Colonic mucosa (tissue), 4 donors: ENCODE data around the gene GRHL1. TPM values are rescaled to one million over a fixed set of nuclear protein-coding genes. Genes with fewer than 3 reads are reported as not detected.

ENCODE experiments used
- DNase-seq: peaks from one replicate; pipeline ENCODE4 v3.0.0-alpha.2; 2020
- H3K27ac ChIP-seq: fragments of 200-600 bp; one replicate; pipeline ENCODE4 v1.8.0; 2021
- H3K27me3 ChIP-seq: fragments of 200-600 bp; one replicate; pipeline ENCODE4 v1.8.0; 2021
- H3K36me3 ChIP-seq: fragments of 200-600 bp; one replicate; pipeline ENCODE4 v1.8.0; 2021
- H3K4me1 ChIP-seq: fragments of 200-600 bp; one replicate; pipeline ENCODE4 v1.8.0; 2021; ENCODE audit warnings: mild to moderate bottlenecking
- H3K4me3 ChIP-seq: fragments of 200-600 bp; one replicate; pipeline ENCODE4 v1.8.0; 2021
- H3K9ac ChIP-seq, 2 donors: one replicate each; pipeline ENCODE4 v1.7.0; 2013; ENCODE audit warnings: control low read depth in 2 of 2, low read depth in 2 of 2, low read length in 2 of 2
- H3K9me3 ChIP-seq: fragments of 200-600 bp; one replicate; pipeline ENCODE4 v1.8.0; 2021
- CTCF ChIP-seq: fragments of 200-600 bp; IDR thresholded peaks from one replicate; pipeline ENCODE4 v1.8.0; 2022; ENCODE audit warnings: antibody characterized with exemption, mild to moderate bottlenecking
- intact Hi-C: fragments of 100-400 bp; cut with DNase I; formaldehyde crosslinking; loops from one replicate; pipeline ENCODE4 v1.14.1; 2022
- total RNA-seq, 2 donors: library from RNA; stranded (reverse); fragmentation: NEBNext Ultra II Directional in 1 of 2; extraction: Animal tissue kit (Norgen Biotek cat#: 25700) in 1 of 2; gene quantifications; one replicate each; pipeline ENCODE4 v1.2.1, GENCODE V29; 2021
- donor health status: healthy.
- donor health status: DM: no; HTN: no; CAD: no.
- donor health status: DM: no; HTN: no; CAD: no.

The GRHL1 gene
- total RNA-seq, 2 donors from 2014 or later: 1.6 to 1.9 TPM

- Histone ChIP-seq H3K4me1 (peaks cover 3% of the 10 kb centered on the region), H3K4me3 (no peak overlapping the region), H3K27ac (no peak overlapping the region), H3K9ac (no peak overlapping the region), H3K36me3 (no peaks in the 10 kb centered on the region), H3K27me3 (no peaks in the 10 kb centered on the region), H3K9me3 (no peaks in the 10 kb centered on the region)
- intact Hi-C loops: no loop called here
- no peak for TF ChIP-seq CTCF
- DNase-seq: no peak
Measured at GRCh38 chr2:10038716-10039115, 87.2 kb downstream of the GRHL1 start.

DNA sequence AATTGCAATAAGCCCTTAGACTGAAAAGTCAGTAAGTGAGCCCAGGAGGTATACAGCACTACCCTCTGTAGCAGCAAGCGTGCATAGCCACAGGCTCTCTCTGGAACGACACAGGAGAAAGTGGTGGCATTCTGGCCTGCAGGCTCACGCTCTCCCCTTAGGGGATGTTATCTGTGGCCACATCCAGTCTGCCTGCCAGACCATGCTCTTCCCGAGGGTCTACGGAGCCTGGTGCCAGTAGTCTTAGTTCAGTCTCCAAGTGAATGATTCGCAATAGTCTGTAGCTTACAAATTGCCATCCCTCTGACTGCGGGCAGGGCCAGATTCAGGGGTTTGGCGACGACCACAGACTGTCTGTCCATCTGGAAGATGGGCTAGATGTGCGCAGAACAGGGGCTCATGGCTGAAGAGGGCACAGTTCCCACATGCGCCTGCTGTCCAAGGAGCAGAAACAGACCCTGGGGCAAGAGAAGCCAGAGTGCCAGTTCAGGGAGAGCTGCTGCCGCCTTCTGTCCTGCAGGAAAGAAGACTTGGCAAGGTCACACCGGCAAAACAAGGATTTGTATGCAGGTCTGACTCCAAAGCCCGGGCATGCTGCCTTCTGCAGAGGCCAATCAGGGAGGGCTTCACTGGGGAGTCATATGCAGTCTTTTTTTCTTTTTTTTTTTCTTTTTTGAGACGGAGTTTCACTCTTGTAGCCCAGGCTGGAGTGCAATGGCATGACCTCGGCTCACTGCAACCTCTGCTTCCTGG is 88.3 kb downstream of the GRHL1 start:
- DNase-seq: no peak
- Histone ChIP-seq H3K4me1 (peaks cover 3% of the 10 kb centered on the region), H3K36me3 (no peaks in the 10 kb centered on the region), H3K9ac (no peak overlapping the region), H3K27ac (no peak overlapping the region), H3K27me3 (no peaks in the 10 kb centered on the region), H3K4me3 (no peak overlapping the region), H3K9me3 (no peaks in the 10 kb centered on the region)
- TF ChIP-seq CTCF: no peak
- intact Hi-C loops: no loop called here

GRCh38 chr2:10041711-10042110 is 90.2 kb downstream of the GRHL1 start:
- no peak for DNase-seq
- Histone ChIP-seq H3K9ac (peak overlapping the region in 1 of 2 donors; percentile 72), H3K4me1 (no peaks in the 10 kb centered on the region), H3K27ac (no peak overlapping the region), H3K4me3 (no peak overlapping the region), H3K36me3 (no peaks in the 10 kb centered on the region), H3K27me3 (no peaks in the 10 kb centered on the region), H3K9me3 (no peaks in the 10 kb centered on the region)
- TF ChIP-seq CTCF: no peak
- intact Hi-C loops: no loop called here

DNA sequence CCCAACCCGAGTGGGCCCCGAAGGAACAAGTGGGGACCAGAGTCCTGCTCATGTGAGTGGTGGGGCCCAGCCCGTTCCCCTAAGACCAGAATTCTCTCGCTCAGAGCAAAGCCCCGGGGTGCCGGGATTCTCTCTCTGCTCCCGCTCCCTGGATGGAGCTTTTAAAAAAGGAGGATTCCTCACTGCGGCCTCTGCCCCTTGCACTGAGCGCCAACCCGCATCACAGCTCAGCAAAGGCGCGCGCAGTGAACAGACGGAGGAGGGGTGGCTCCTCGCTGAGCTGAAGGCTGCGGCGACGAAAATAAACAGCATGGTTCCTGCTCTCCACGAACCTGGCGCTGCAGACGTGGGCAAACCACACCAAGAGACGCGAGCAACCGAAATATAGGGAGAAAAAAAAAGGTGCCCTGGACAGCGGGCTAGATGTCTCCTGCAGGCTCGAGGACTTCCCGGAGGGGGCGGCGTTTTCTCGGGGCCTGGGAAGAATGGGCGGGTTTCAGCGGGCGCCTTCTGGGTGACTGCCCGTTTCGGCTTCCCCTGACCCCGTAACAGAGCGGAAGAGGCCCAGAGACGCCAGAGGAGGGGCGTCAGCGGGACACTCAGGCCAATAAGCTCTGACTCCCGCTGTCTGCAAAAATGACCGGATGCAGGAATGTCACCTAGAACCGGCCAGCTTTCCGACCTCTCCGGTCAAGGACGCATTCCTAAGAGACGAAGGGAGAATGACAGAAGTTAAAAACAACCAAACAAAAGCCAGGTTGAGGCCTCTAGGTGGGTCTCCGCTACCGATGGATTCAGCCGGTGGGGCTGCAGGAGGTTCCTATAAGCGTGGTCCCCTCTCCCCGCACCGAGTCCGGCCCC is 91.0 kb downstream of the GRHL1 start:
- Histone ChIP-seq H3K4me1 (no peaks in the 10 kb centered on the region), H3K27ac (peak overlapping the region; percentile 66)
- intact Hi-C loops: no loop called here

More for the DNA sequence above, 91.0 kb downstream of the GRHL1 start:
- DNase-seq: peak; percentile 80
- Histone ChIP-seq H3K9me3 (no peaks in the 10 kb centered on the region), H3K4me3 (peak overlapping the region; percentile 22), H3K27me3 (no peaks in the 10 kb centered on the region), H3K36me3 (no peaks in the 10 kb centered on the region), H3K9ac (peak overlapping the region; percentile 40 to 72)
- no peak for TF ChIP-seq CTCF
